Mesodermal cell (in vitro differentiated cells): ENCODE measurements around the gene MRPL43.
A peak's percentile ranks its signal among the peaks of the same experiment; 100 is the strongest.

Experiments used
- H3K27ac ChIP-seq: 2 replicates; pipeline ENCODE4 v1.7.0; 2013; ENCODE audit warnings: mild to moderate bottlenecking, low read depth, low read length, moderate library complexity; ENCODE audit not compliant: severe bottlenecking
- H3K36me3 ChIP-seq: 2 replicates; pipeline ENCODE4 v1.7.1; 2013; ENCODE audit warnings: mild to moderate bottlenecking, low read length, moderate library complexity; ENCODE audit not compliant: control insufficient read depth, insufficient read depth
- H3K4me1 ChIP-seq: one replicate; pipeline ENCODE4 v1.7.1; 2013; ENCODE audit warnings: mild to moderate bottlenecking, low read length; ENCODE audit not compliant: insufficient read depth, control insufficient read depth, poor library complexity, severe bottlenecking
- H3K4me3 ChIP-seq: 2 replicates; pipeline ENCODE4 v1.7.0; 2013; ENCODE audit warnings: low read length, control low read depth, mild to moderate bottlenecking; ENCODE audit not compliant: insufficient read depth, poor library complexity, severe bottlenecking; ENCODE audit errors: extremely low read depth
- H3K9me3 ChIP-seq: 2 replicates; pipeline ENCODE4 v1.7.1; 2013; ENCODE audit warnings: mild to moderate bottlenecking, low read length, moderate library complexity; ENCODE audit not compliant: control insufficient read depth
- whole genome bisulfite sequencing, 2 experiments: methylation state at CpG; one replicate each; pipeline ENCODE4 v1.1.5; 2013; ENCODE audit warnings: missing lambda C conversion rate in 2 of 2; ENCODE audit not compliant: insufficient coverage in 2 of 2; 5-methylcytosine and 5-hydroxymethylcytosine counted together

The MRPL43 gene

GRCh38 chr10:101010329-101010728 is 23.0 kb upstream of the MRPL43 start:
- WGBS, 2 experiments: 98% methylated on average over 7 to 16 of the region's 22 CpGs
- no peak overlapping the region for H3K4me3 ChIP-seq
- peaks cover 37% of the 10 kb centered on the region for H3K4me1 ChIP-seq

GRCh38 chr10:101008823-101009423 is 21.6 kb upstream of the MRPL43 start:
- WGBS, 2 experiments: 100% methylated on average over 1 to 3 of the region's 6 CpGs

More at GRCh38 chr10:101010329-101010728, 23.0 kb upstream of the MRPL43 start:
- Histone ChIP-seq H3K9me3 (no peaks in the 10 kb centered on the region), H3K36me3 (peaks cover 22% of the 10 kb centered on the region), H3K27ac (no peak overlapping the region)

GRCh38 chr10:101007915-101008822 is 20.9 kb upstream of the MRPL43 start:
- peak overlapping the region; percentile 36 for H3K27ac ChIP-seq
- H3K4me3 ChIP-seq: no peak overlapping the region
- peaks cover 43% of the 10 kb centered on the region for H3K36me3 ChIP-seq
- 72 to 73% methylated on average over 8 to 11 of the region's 13 CpGs for WGBS, 2 experiments
- H3K9me3 ChIP-seq: no peaks in the 10 kb centered on the region
- H3K4me1 ChIP-seq: peaks cover 26% of the 10 kb centered on the region

More at GRCh38 chr10:101008823-101009423, 21.6 kb upstream of the MRPL43 start:
- Histone ChIP-seq H3K4me1 (peaks cover 30% of the 10 kb centered on the region), H3K9me3 (no peaks in the 10 kb centered on the region), H3K27ac (peak overlapping the region; percentile 36), H3K36me3 (peaks cover 36% of the 10 kb centered on the region), H3K4me3 (no peak overlapping the region)

GRCh38 chr10:101007099-101007711 is 19.9 kb upstream of the MRPL43 start:
- peaks cover 25% of the 10 kb centered on the region for H3K4me1 ChIP-seq
- no peaks in the 10 kb centered on the region for H3K9me3 ChIP-seq
- WGBS, 2 experiments: 90 to 92% methylated on average over 9 to 10 of the region's 11 CpGs
- peaks cover 53% of the 10 kb centered on the region for H3K36me3 ChIP-seq
- peak overlapping the region; percentile 23 for H3K27ac ChIP-seq
- no peak overlapping the region for H3K4me3 ChIP-seq

GRCh38 chr10:101006593-101007098 is 19.3 kb upstream of the MRPL43 start:
- H3K36me3 ChIP-seq: peaks cover 53% of the 10 kb centered on the region
- peaks cover 27% of the 10 kb centered on the region for H3K4me1 ChIP-seq
- no peak overlapping the region for H3K4me3 ChIP-seq
- WGBS, 2 experiments: 97% methylated on average over 22 to 32 of the region's 33 CpGs
- H3K9me3 ChIP-seq: no peaks in the 10 kb centered on the region
- peak overlapping the region; percentile 23 for H3K27ac ChIP-seq

GRCh38 chr10:101005869-101006567 is 18.7 kb upstream of the MRPL43 start:
- H3K36me3 ChIP-seq: peaks cover 53% of the 10 kb centered on the region
- H3K27ac ChIP-seq: no peak overlapping the region
- H3K9me3 ChIP-seq: no peaks in the 10 kb centered on the region
- H3K4me3 ChIP-seq: no peak overlapping the region
- peaks cover 29% of the 10 kb centered on the region for H3K4me1 ChIP-seq
- WGBS, 2 experiments: 88 to 100% methylated on average over 1 to 2 of the region's 4 CpGs

GRCh38 chr10:101005361-101005760 is 18.1 kb upstream of the MRPL43 start:
- H3K27ac ChIP-seq: no peak overlapping the region
- WGBS, 2 experiments: 97 to 99% methylated on average over 18 to 23 of the region's 23 CpGs
- no peak overlapping the region for H3K4me3 ChIP-seq
- H3K4me1 ChIP-seq: peaks cover 33% of the 10 kb centered on the region
- H3K36me3 ChIP-seq: peaks cover 53% of the 10 kb centered on the region
- H3K9me3 ChIP-seq: no peaks in the 10 kb centered on the region

GRCh38 chr10:101003639-101004206 is 16.4 kb upstream of the MRPL43 start:
- Histone ChIP-seq H3K4me3 (no peak overlapping the region), H3K36me3 (peaks cover 53% of the 10 kb centered on the region), H3K4me1 (peaks cover 32% of the 10 kb centered on the region), H3K9me3 (no peaks in the 10 kb centered on the region), H3K27ac (no peak overlapping the region)
- WGBS, 2 experiments: 95 to 97% methylated on average over 17 of the region's 18 CpGs

GRCh38 chr10:101002456-101002855 is 15.2 kb upstream of the MRPL43 start:
- Histone ChIP-seq H3K4me1 (peaks cover 25% of the 10 kb centered on the region), H3K36me3 (peaks cover 53% of the 10 kb centered on the region), H3K27ac (no peak overlapping the region), H3K9me3 (no peaks in the 10 kb centered on the region), H3K4me3 (no peak overlapping the region)
- 90 to 92% methylated on average over 7 to 11 of the region's 11 CpGs for WGBS, 2 experiments

GRCh38 chr10:101001659-101002035 is 14.3 kb upstream of the MRPL43 start:
- Histone ChIP-seq H3K4me3 (peak overlapping the region; percentile 80), H3K9me3 (no peaks in the 10 kb centered on the region), H3K4me1 (peaks cover 23% of the 10 kb centered on the region), H3K27ac (no peak overlapping the region), H3K36me3 (peaks cover 44% of the 10 kb centered on the region)
- 87 to 91% methylated on average over 5 of the region's 5 CpGs for WGBS, 2 experiments
